Measurements from ENCODE around the gene PDE4C.

DNA sequence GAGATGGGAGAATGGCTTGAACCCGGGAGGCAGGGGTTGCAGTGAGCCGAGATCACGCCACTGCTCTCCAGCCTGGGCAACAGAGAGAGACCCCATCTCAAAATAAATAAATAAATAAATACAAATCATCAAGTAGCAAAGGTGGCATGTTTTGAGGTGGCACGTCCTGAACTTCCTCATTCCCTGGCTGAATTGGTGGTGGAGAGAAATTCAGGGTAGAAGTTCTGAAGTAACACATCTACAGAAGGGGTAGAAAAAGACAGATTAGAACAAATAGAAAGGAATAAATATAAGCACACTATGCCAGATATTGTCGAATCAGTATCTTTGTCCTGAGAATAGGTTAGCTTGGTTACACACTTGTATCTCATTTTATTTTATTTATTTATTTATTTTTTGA is 46.3 kb downstream of the PDE4C start:
- TF ChIP-seq, protein P1, sequence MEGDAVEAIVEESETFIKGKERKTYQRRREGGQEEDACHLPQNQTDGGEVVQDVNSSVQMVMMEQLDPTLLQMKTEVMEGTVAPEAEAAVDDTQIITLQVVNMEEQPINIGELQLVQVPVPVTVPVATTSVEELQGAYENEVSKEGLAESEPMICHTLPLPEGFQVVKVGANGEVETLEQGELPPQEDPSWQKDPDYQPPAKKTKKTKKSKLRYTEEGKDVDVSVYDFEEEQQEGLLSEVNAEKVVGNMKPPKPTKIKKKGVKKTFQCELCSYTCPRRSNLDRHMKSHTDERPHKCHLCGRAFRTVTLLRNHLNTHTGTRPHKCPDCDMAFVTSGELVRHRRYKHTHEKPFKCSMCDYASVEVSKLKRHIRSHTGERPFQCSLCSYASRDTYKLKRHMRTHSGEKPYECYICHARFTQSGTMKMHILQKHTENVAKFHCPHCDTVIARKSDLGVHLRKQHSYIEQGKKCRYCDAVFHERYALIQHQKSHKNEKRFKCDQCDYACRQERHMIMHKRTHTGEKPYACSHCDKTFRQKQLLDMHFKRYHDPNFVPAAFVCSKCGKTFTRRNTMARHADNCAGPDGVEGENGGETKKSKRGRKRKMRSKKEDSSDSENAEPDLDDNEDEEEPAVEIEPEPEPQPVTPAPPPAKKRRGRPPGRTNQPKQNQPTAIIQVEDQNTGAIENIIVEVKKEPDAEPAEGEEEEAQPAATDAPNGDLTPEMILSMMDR (IDR thresholded peaks at IDR 0.05): no peak
- TF ChIP-seq POLR2A (IDR thresholded peaks at IDR 0.05): no peak

Measured in tibial nerve (tissue), 3 donors.